HG02642 (cell line): ENCODE measurements around the gene AHDC1.
"Not testable (repeated sequence)": the region's sequence is repeated elsewhere in the genome, so short reads cannot be mapped to it uniquely, and the experiment has no call there.

ENCODE experiments used
- ATAC-seq: cut with Tn5 transposase; IDR thresholded peaks from one replicate; pipeline ENCODE4 v1.9.1; 2021; ENCODE audit warnings: mild to moderate bottlenecking; ENCODE audit not compliant: unreplicated experiment, poor library complexity

The AHDC1 gene, protein sequence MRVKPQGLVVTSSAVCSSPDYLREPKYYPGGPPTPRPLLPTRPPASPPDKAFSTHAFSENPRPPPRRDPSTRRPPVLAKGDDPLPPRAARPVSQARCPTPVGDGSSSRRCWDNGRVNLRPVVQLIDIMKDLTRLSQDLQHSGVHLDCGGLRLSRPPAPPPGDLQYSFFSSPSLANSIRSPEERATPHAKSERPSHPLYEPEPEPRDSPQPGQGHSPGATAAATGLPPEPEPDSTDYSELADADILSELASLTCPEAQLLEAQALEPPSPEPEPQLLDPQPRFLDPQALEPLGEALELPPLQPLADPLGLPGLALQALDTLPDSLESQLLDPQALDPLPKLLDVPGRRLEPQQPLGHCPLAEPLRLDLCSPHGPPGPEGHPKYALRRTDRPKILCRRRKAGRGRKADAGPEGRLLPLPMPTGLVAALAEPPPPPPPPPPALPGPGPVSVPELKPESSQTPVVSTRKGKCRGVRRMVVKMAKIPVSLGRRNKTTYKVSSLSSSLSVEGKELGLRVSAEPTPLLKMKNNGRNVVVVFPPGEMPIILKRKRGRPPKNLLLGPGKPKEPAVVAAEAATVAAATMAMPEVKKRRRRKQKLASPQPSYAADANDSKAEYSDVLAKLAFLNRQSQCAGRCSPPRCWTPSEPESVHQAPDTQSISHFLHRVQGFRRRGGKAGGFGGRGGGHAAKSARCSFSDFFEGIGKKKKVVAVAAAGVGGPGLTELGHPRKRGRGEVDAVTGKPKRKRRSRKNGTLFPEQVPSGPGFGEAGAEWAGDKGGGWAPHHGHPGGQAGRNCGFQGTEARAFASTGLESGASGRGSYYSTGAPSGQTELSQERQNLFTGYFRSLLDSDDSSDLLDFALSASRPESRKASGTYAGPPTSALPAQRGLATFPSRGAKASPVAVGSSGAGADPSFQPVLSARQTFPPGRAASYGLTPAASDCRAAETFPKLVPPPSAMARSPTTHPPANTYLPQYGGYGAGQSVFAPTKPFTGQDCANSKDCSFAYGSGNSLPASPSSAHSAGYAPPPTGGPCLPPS (N-terminal part only)

DNA sequence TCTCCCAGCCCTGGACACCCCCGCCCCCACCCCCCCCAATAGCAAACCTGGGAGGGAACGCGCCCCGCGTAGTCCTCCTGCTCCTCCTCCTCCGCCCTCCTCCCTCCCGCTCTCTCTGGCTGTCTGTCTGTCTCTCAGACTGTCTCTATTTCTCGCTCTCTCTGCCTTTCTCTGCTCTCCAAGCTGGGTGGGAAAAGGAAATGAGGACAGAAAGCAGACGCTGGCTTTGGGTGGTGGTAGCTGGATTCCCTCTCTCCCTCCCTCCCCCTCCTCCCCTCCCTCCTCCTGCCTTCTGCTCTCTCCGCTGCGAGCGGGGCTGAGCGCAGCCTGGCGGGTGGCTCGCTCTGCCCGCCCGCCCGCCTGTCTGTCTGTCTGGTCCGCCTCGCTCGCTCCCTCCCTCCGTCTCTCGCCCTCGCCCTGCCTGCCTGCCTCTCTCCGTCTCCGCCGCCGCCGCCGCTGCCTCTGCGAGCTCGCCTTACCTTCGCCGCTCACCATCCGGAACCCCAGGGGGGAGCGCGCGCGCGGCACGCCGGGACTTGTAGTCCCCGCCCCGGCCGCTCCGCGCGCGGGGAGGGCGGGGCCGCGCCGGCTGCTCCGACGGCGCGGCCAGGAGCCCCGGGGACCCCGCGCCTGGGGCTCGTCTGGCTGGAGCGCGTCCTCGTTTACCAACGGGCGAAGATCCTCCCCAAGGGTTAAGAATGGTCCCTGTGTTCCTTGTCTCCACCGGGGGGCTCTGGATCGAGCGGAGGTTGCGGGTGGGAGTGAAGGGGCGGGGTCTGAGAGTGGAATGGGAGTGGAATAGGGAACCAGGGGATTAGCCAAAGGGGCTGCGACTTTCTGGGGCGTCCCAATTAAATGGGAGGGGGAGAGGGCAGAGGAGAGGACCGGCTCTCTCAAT lies at the start of gene AHDC1:
AHDC1 (minus strand) TSS at position 464 of the 898 bp plus-strand sequence. CDS start 52,029 bp downstream, outside the sequence.
- peak; percentile 65 for ATAC-seq

DNA sequence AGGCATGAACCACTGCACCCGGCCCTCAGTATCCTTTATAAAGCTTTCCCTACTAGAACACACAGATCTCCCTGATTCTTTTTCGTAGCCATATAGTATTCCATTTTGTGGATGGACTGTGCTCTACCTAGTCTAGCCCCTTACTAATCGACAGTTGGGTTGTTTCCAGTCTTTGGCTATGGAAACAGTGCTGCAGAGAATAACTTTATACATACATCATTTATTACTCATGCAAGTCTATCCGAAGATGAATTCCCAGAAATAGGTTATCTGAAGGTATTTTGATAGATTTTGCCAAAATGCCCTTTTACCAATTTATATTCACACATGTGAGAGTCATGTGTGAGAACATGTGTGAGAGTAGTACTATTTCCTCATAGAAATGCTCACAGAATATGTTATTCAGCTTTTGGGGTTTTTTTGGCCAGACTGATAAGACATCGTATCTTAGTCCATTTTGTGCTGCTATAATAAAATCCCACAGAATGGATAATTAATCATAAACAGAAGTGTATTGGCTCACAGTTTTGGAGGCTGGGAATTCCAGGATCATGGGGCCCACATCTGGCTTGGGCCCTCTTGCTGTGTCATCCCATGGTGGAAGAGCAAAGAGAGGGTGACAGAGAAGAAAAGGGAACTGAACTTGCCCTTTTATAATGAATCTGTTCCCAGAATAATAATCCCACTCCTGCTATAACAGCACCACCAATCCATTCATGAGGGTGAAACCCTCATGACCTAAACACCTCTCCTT lies 48.3 kb upstream of the AHDC1 start:
- ATAC-seq: no peak

- no peak for ATAC-seq
These were observed 46.7 kb upstream of the AHDC1 start for GRCh38 chr1:27650539-27651175.

- ATAC-seq: no peak
These were observed 46.2 kb upstream of the AHDC1 start for GRCh38 chr1:27650171-27650538.

DNA sequence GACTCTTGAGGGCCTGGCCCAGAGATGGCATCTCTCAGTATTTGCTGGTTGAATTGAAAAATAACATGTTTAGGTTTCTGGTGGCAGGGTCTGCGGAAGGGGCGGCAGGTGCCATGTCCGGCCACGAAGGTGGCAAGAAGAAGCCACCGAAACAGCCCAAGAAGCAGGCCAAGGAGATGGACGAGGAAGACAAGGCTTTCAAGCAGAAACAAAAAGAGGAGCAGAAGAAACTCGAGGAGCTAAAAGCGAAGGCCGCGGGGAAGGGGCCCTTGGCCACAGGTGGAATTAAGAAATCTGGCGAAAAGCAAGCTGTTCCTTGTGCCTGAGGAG lies 45.3 kb upstream of the AHDC1 start:
- no peak for ATAC-seq

GRCh38 chr1:27648602-27649305 lies 44.8 kb upstream of the AHDC1 start:
- ATAC-seq: no peak

- no peak for ATAC-seq
These were observed 43.4 kb upstream of the AHDC1 start for GRCh38 chr1:27647328-27647727.

DNA sequence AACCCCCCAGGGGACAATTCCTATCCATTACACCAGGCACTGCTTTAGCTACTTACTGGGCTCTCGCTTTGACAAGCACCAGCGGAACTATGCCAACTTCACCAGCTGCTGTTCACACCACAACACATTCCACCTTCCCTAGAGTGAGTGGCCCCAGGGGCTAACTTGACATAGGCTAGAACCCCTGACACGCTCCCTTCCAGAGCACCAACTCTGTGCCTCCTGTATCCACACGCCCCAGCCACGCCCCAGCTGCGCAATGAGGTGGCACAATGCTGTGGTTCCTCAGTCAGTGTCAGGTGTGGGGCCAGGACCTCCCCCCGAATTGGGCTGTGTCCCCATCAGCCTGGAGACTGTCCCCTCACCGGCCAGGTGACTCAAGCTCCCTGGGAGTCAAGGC lies 42.7 kb upstream of the AHDC1 start:
- ATAC-seq: no peak

DNA sequence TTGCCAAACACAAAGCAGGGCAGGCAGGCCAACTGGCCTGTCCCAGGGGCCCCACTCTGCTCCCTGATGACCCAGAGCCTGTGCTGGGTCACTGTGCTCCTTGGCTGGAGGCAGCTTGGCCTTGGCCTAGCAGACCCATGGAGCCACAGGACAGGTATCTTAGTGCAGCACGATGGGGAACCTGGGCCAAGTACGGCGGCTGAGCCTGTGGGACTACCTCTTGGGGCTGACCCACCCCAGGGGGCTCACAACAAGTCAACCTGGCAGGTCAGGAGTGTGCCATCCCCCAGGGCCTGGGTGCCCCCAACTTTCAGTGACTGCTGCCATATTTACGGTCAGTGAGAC lies 41.1 kb upstream of the AHDC1 start:
- ATAC-seq: no peak

GRCh38 chr1:27644369-27645070 lies 40.6 kb upstream of the AHDC1 start:
- ATAC-seq: no peak

- peak; percentile 57 for ATAC-seq
These were observed 39.8 kb upstream of the AHDC1 start for GRCh38 chr1:27643600-27644368.

DNA sequence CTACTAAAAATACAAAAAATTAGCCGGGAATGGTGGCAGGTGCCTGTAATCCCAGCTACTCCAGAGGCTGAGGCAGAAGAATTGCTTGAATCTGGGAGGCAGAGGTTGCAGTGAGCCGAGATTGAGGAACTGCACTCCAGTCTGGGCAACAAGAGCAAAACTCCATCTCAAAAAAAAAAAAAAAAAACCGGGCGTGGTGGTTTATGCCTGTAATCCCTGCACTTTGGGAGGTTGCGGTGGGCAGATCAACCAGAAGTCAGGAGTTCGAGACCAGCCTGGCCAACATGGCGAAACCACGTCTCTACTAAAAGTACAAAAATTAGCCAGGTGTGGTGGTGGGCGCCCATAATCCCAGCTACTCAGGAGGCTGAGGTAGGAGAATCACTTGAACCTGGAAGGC lies 36.6 kb upstream of the AHDC1 start:
- ATAC-seq: not testable (repeated sequence)

GRCh38 chr1:27638805-27639204 lies 34.9 kb upstream of the AHDC1 start:
- no peak for ATAC-seq

DNA sequence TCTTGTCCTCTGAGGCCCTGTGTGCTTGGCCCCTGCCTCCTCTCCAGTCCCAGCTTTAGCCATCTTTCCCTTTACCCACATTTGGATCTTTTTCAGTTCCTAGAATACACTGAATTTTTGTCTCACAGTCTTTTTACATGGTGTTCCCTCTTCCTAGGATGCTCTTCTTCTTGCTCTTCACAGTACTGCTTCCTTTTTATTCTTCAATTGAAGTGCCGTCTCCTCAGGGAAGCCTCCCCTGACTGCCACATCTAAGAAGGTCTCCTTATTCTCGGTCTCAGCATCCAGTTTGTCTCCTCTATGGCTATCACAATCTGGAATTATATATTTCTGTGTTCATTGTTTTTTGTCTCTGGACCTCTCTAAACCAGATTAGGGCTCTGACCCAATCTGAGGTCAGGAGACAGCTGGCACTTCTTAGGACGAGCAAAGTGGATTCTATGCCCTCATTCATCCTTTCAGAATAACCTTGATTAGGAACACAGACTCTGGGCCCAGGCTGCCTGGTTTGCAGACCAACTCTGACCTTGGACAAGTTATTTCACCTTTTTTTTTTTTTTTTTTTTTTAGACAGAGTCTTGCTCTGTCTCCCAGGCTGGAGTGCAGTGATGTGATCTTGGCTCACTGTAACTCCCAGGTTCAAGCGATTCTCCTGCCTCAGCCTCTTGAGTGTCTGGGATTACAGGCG lies 34.2 kb upstream of the AHDC1 start:
- no peak for ATAC-seq

- ATAC-seq: no peak
These were observed 31.6 kb upstream of the AHDC1 start for GRCh38 chr1:27635396-27636142.

GRCh38 chr1:27634985-27635367 lies 31.0 kb upstream of the AHDC1 start, which contains the start of gene FGR:
Gene FGR (minus strand): TSS chr1:27635185. CDS start chr1:27623916, 11,269 bp downstream.
- ATAC-seq: no peak
